OCI-LY7 (cell line): Measurements from ENCODE around the gene PSMC3. TPM values are rescaled to one million over a fixed set of nuclear protein-coding genes. Genes with fewer than 3 reads are reported as not detected.

Source experiments
- BruUV-seq: library from RNA; stranded (reverse); fragments of 400-500 nt; replicated peaks from 2 replicates; lab custom pipeline; 2021; lab: Mats Ljungman, UMichigan
- CTCF ChIA-PET: fragments of 300-600 bp; sonication (Branson Sonifier 250); formaldehyde crosslinking; loops from one replicate; lab custom pipeline; 2022; ENCODE audit warnings: antibody characterized with exemption; ENCODE audit not compliant: unreplicated experiment; lab: Charles Lee
- POLR2A ChIA-PET: fragments of 300-600 bp; sonication (Branson Sonifier 250); formaldehyde crosslinking; loops from one replicate; lab custom pipeline; 2022; ENCODE audit warnings: antibody characterized with exemption; lab: Charles Lee
- DNase-seq: peaks from one replicate; pipeline ENCODE4 v3.0.0-alpha.2; 2015; ENCODE audit warnings: low spot score
- H2AFZ ChIP-seq: fragments of 200-600 bp; sonication (generic), shearing (Covaris generic); 2 replicates; pipeline ENCODE4 v1.6.1; 2014; ENCODE audit warnings: mild to moderate bottlenecking, antibody characterized with exemption, low read length, moderate library complexity
- H3K27ac ChIP-seq: fragments of 200-600 bp; sonication (generic); 2 replicates; pipeline ENCODE4 v1.5.1; 2014; ENCODE audit warnings: mixed run types, low read depth, mild to moderate bottlenecking, moderate library complexity, low read length, inconsistent platforms; ENCODE audit not compliant: poor library complexity, severe bottlenecking
- H3K36me3 ChIP-seq: fragments of 200-600 bp; sonication (generic); 2 replicates; pipeline ENCODE4 v1.6.1; 2014; ENCODE audit warnings: mild to moderate bottlenecking, antibody characterized with exemption, low read length, moderate library complexity, mixed read lengths; ENCODE audit not compliant: insufficient read depth
- H3K4me1 ChIP-seq: fragments of 200-600 bp; sonication (generic); 2 replicates; pipeline ENCODE4 v1.5.1; 2014; ENCODE audit warnings: mild to moderate bottlenecking, low read length; ENCODE audit not compliant: insufficient read depth, poor library complexity, severe bottlenecking
- H3K4me2 ChIP-seq: fragments of 200-600 bp; sonication (generic); 2 replicates; pipeline ENCODE4 v1.6.1; 2014; ENCODE audit warnings: mild to moderate bottlenecking, low read length
- H3K4me3 ChIP-seq: fragments of 200-600 bp; sonication (generic); 2 replicates; pipeline ENCODE4 v1.5.1; 2014; ENCODE audit warnings: mild to moderate bottlenecking, low read depth, low read length; ENCODE audit not compliant: poor library complexity, severe bottlenecking
- H3K79me2 ChIP-seq: fragments of 200-600 bp; sonication (generic); 2 replicates; pipeline ENCODE4 v1.6.1; 2016; ENCODE audit warnings: low read depth, mild to moderate bottlenecking, low read length, moderate library complexity, mixed read lengths; ENCODE audit not compliant: insufficient read depth
- H3K9me2 ChIP-seq: fragments of 200-600 bp; sonication (generic); 2 replicates; pipeline ENCODE4 v1.6.1; 2016; ENCODE audit warnings: mild to moderate bottlenecking, low read length, mixed read lengths; ENCODE audit not compliant: insufficient read depth
- H3K9me3 ChIP-seq: fragments of 200-600 bp; sonication (generic); 2 replicates; pipeline ENCODE4 v1.6.1; 2014; ENCODE audit warnings: mild to moderate bottlenecking, mixed run types, low read length, mixed read lengths
- H4K20me1 ChIP-seq: fragments of 200-600 bp; sonication (generic); 2 replicates; pipeline ENCODE4 v1.6.1; 2014; ENCODE audit warnings: mild to moderate bottlenecking, antibody characterized with exemption, low read length, moderate library complexity, mixed read lengths; ENCODE audit not compliant: insufficient read depth
- CTCF ChIP-seq: fragments of 200-600 bp; sonication (generic); conservative IDR thresholded peaks from 2 replicates; pipeline ENCODE4 v1.5.1; 2014; ENCODE audit warnings: mild to moderate bottlenecking, antibody characterized with exemption, low read length, moderate library complexity, mixed read lengths
- EZH2phosphoT487 ChIP-seq: fragments of 200-600 bp; sonication (generic); IDR thresholded peaks from 2 replicates; pipeline ENCODE4 v1.6.1; 2018; ENCODE audit warnings: low read depth, borderline replicate concordance, mild to moderate bottlenecking, mixed run types, antibody characterized with exemption, low read length, moderate library complexity, mixed read lengths
- intact Hi-C: fragments of 100-400 bp; cut with micrococcal nuclease; formaldehyde crosslinking; loops from one replicate; pipeline ENCODE4 v1.10.0; 2022; ENCODE audit not compliant: unreplicated experiment
- total RNA-seq, 2 experiments: library from RNA; depleted of rRNA in 1 of 2; stranded (reverse); fragments of >200 nt in 1 of 2; shearing (Covaris generic) in 1 of 2; gene quantifications; 2 replicates each; pipeline ENCODE4 v1.2.3, GENCODE V29; 2014 to 2022

The PSMC3 gene
- total RNA-seq, 2 experiments from 2014 or later, result 122 to 144 TPM

- H3K4me2 ChIP-seq, result peak overlapping the region; percentile 76
- ChIA-PET POLR2A (interaction anchor here (0.7 to 1.3 kb wide), 2 partner anchors 12 to 17 kb away, joined by 3 to 4 read pairs; no protein-coding TSS in a partner anchor), CTCF (interaction anchor here (0.7 kb wide), 1 partner anchor 74 kb away, joined by 3 read pairs; no protein-coding TSS in a partner anchor)
- BruUV-seq, result TSS peak; percentile 91
- H3K4me3 ChIP-seq, result peak overlapping the region; percentile 54
- no peak for TF ChIP-seq CTCF
- TF ChIP-seq EZH2phosphoT487, result no peak
- intact Hi-C loops, result loop anchor here (10.0 kb wide), 1 partner anchor 629 kb away; no protein-coding TSS in a partner anchor
- no peaks in the 10 kb centered on the region for H3K36me3 ChIP-seq
- peak overlapping the region; percentile 82 for H3K27ac ChIP-seq
- H4K20me1 ChIP-seq, result no peaks in the 10 kb centered on the region
- peaks cover 71% of the 10 kb centered on the region for H3K4me1 ChIP-seq
- H3K79me2 ChIP-seq, result no peaks in the 10 kb centered on the region
- peak overlapping the region; percentile 35; the same call in 1 of the 2 replicates for H2AFZ ChIP-seq
- H3K9me3 ChIP-seq, result no peaks in the 10 kb centered on the region
- H3K9me2 ChIP-seq, result no peaks in the 10 kb centered on the region
- DNase-seq, result no peak
These were observed 30.8 kb downstream of the PSMC3 start for GRCh38 chr11:47395223-47396048.

DNA sequence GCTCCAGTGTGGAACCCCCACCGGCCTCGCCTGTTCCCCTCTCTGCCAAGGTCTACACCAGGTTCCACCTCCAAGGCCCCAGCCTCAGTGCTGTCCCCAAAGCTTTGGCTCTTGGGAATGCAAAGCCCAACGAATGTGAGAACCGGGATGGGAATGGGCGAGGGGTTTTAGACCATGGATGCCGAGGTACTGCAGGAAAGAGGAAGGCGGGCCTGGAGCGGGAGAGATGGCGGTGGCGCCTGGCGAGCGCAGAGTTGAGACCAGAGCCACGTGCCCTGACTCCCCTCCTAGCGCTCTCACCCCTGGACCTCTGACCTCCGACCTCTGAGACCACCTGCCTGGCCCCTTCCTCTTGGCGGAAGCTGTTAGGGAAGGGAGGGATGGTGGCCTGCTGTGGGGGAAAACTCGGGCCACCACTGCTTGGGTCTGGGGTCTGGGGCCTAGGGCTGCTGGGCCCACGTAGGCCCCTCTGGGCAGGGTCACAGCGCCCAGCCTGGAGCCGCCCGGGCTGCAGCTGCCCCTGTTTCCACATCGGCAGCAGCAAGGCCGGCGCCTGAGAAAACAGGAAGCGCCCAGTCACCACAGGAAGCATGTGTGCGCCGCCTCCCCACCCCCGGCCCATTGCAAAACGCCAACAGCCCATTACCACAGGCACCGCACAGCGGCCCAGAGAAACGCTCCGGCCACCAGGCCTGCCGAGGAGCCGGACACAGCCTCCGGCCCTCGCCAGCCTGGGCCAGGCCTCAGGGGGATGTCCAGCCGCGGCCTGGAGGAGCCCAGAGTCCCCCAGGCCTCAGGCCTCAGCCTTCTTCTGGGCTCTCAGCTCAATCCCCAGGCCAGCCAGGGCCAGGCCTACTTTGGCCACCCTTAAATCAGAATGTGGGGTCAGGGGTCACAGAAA, 31.7 kb downstream of the PSMC3 start:
- H3K9me2 ChIP-seq, result no peaks in the 10 kb centered on the region
- H3K36me3 ChIP-seq, result no peaks in the 10 kb centered on the region
- intact Hi-C loops, result loop anchor here (10.0 kb wide), 1 partner anchor 630 kb away; no protein-coding TSS in a partner anchor
- H3K27ac ChIP-seq, result peak overlapping the region; percentile 82
- CTCF ChIA-PET, result interaction anchor here (0.7 to 1.0 kb wide), 2 partner anchors 9 to 73 kb away, joined by 3 read pairs; no protein-coding TSS in a partner anchor
- DNase-seq, result peak; percentile 88
- TF ChIP-seq CTCF (no peak), EZH2phosphoT487 (no peak)
- H3K4me1 ChIP-seq, result peaks cover 69% of the 10 kb centered on the region
- POLR2A ChIA-PET, result interaction anchor here (0.7 to 1.3 kb wide), 2 partner anchors 12 to 16 kb away, joined by 3 to 4 read pairs; no protein-coding TSS in a partner anchor
- no TSS peak for BruUV-seq
- H3K4me2 ChIP-seq, result peak overlapping the region; percentile 76
- no peaks in the 10 kb centered on the region for H3K9me3 ChIP-seq
- no peaks in the 10 kb centered on the region for H3K79me2 ChIP-seq
- H2AFZ ChIP-seq, result peak overlapping the region; percentile 35; the same call in 1 of the 2 replicates
- H3K4me3 ChIP-seq, result peak overlapping the region; percentile 54
- no peaks in the 10 kb centered on the region for H4K20me1 ChIP-seq
